Central memory CD4-positive, alpha-beta T cell (primary cell): Measurements from ENCODE around the gene CLDN10.
"Not testable (repeated sequence)": the region's sequence is repeated elsewhere in the genome, so short reads cannot be mapped to it uniquely, and the experiment has no call there.

ENCODE experiments used
- DNase-seq: peaks from one replicate; pipeline ENCODE4 v3.0.0; 2022

The CLDN10 gene

DNA sequence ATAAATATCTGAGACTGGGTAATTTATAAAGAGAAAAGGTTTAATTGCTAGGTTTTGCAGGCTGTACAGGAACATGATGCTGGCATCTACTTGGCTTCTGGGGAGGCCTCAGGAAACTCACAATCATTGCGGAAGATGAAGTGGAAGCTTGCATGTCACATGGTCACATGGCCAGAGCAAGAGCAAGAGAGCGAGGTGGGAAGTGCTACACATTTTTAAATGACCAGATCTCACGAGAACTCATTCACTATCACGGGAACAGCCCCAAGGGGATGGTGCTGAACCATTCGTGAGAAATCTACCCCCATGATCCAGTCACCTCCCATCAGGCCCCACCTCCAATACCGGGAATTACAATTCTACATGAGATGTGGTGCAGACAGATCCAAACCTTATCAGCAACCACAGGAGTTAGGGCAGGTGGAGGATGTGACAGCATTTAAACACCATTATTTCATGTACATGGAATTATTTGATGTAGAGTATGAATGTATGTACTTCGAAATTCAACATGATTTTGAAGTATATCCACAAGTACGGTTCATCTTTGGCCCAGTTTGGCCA lies 10.5 kb upstream of the CLDN10 start:
- no peak for DNase-seq

DNA sequence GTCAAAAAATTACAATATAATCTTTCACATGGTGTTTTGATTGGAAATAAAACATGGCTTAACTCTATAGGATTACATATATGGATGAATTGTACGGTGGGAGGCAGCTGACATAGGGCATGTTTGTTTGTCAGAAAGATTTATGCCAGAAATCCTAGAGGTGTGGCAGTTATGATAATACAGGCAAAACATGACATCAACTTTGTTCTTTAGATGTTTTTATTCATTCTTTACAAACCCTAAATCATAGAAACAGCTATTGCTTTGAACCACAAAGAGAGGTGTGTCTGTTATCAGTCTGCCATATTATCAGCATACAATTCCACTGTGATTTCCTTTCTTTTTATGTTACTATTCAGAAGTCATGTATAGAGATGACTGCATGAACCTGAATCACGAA lies 8.2 kb upstream of the CLDN10 start:
- DNase-seq, result no peak

- DNase-seq, result no peak
Measured at GRCh38 chr13:95546919-95547318, 5.6 kb upstream of the CLDN10 start.

DNA sequence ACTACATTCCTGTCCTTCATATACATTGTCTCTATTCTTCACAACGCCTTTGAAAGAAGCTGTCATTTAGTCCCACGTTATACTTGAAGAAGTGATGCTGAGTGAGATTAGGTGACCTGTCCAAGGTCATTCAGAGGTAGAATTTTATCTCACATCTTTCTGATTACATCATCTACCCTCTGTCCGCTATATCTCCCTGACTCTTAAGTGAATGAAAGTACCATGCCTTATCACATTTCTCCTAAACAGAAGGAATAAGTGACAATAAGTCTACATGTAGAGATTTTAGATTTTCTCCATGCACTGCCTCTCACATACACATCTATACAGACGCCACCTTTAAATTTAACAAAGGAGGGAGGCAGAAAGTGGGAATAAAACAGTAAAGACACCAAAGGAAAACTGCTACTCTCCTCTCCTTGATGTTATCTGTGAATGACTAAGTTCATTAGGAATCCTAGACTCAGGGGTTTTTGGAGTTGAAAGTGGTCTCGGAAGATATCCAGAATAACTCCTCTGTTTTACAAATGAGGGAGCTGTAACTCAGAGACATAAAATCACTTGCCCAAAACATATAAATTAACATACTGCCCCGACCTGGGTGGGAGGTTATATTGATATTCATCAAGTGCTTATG lies 4.9 kb upstream of the CLDN10 start:
- no peak for DNase-seq

- DNase-seq, result no peak
Measured at GRCh38 chr13:95552208-95552538, 347 bp upstream of the CLDN10 start.

- DNase-seq, result no peak
Measured at GRCh38 chr13:95553581-95554385, 1.3 kb downstream of the CLDN10 start.

DNA sequence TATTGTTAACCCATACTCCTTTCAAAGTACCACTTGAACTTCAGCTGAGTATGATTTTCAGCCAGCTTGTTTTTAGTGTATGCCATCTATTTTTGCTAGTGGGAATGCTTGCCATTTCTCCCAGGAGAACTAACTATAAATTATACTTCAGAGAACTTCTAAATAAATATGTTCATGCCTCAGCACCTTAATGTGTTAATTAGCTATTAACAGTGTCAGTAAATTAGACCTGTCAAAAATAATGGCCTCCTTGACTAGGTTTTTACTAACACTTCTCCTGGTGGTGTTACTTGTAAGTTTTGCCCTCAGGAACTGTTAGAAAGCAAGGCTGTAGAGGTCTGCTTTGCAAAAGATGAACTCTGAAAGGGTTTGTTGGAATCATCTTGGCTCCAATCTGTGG lies 4.5 kb downstream of the CLDN10 start:
- no peak for DNase-seq

- DNase-seq, result no peak
Measured at GRCh38 chr13:95559100-95559499, 6.6 kb downstream of the CLDN10 start.

- no peak for DNase-seq
Measured at GRCh38 chr13:95560387-95560786, 7.9 kb downstream of the CLDN10 start.

DNA sequence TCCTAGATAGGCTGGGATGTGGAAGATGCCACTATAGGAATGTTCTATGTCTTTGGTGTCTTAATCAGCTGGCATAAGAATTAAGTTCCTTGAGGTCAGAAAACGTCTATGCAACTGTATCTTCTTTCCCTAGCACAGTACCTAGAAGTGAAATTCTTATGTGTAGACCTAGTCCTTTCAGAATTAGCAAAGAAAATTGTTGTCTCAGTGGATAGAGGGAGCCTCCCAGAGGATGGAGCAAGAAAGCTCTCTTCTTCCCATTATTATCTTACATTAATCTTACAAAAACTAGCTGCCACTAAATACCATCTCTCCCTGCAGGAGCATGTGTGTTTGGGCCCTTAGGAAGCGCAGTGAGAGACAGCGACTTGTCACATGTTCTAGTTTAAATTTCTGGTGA lies 11.6 kb downstream of the CLDN10 start:
- DNase-seq, result no peak

DNA sequence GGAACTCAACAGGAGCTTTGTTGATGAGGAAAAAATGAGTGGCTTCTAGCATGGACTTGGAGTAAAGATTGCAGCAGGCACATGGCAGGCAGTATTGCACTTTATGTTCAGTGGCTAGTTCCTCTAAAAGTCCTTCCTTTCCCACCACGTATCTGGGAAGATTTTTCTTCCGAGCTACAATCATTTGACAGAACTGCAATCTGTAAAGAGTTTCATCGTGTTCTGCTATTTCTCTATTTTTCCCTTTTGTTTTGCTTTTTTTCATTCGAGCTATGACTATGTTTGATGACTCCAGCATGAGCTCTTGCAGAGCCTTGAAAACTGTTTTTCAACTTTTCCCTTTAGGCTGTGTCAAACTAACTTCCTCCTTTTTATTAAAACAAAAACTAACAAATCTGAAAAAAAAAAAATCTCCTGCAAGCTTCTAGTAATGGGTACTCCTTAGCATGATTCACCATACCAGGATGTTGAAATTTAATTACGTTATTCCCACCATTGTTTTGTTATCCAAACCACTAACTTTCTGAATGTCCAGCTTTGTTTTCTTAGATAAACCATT lies 12.3 kb downstream of the CLDN10 start:
- DNase-seq, result no peak

- DNase-seq, result not testable (repeated sequence)
Measured at GRCh38 chr13:95565758-95566157, 13.2 kb downstream of the CLDN10 start.

GRCh38 chr13:95568131-95568530 lies 15.6 kb downstream of the CLDN10 start:
- no peak for DNase-seq

DNA sequence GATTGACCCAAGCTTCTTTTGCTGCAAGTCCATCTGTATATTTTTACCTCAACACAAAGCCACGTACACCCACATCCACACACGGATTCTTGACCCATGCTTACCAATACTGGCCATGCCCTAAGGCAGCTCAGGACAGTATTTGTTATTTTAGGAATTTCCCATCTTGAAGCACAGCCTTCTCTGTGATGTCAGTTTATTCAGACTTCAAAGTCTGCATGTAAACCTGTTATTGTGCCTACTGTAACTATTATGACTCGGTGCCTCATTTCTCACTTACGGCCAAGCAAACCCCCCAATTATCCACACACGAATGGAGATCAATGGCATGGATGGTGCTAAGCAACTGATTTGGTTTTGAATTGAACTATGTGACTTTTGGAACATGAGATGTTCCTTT lies 17.5 kb downstream of the CLDN10 start:
- no peak for DNase-seq

DNA sequence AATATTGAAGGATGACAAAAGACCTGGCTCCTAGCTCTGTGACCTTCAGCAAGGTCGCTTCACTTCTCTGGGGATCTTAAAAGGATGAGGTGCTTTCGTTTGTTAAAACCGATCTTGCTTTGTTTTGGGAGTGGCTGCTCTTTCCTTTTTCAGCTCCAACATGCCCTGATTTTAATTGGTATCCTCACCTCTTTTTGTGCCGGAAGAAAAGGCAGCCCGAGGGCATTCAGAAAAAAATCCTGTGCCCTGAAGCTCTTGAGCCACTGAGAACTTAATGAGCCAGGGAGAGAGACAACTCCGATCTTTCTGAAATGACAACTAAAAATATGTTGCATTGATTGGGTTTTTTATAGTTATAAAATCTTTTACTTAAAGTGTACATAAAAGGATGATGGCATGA lies 19.4 kb downstream of the CLDN10 start:
- DNase-seq, result no peak

DNA sequence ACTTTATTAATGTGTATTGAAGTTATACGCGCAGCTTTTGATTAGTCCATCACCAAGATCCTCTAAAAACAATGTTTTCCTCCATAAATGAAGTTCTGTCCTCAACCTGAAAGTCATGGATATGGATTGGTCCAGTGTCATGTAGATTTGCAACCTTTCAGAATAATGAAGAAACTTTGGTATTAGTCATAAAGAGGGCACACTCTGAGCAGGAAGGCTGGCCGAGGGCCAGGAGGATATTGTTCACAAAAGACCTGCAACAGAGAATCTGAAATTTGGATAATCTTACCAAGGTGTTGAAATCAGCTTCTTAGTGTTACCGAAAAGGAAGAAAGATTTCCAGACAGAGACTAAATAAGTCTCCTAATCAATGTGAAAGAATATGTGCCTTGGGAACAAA lies 20.7 kb downstream of the CLDN10 start:
- DNase-seq, result no peak

- DNase-seq, result no peak
Measured at GRCh38 chr13:95579303-95579702, 26.8 kb downstream of the CLDN10 start.

GRCh38 chr13:95585867-95586266 lies 33.3 kb downstream of the CLDN10 start:
- no peak for DNase-seq

DNA sequence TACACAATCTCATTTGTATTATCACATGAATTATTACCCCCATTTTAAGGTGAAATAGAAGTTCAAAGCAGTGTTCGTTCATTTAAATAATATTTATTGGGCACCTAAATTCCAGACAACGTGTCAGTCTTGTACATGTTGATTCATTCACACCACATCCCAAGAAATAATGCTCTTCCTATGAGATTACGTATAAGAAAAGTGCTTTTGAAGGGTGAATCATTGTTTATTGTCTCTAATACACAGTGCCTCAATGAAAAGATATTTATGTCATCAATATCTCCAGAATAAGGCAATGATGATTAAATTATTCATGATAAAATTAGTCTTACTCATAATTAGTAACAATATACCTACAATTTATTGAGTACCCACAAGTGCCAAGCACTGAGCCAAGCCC lies 35.6 kb downstream of the CLDN10 start:
- no peak for DNase-seq

- no peak for DNase-seq
Measured at GRCh38 chr13:95588721-95589120, 36.2 kb downstream of the CLDN10 start.

DNA sequence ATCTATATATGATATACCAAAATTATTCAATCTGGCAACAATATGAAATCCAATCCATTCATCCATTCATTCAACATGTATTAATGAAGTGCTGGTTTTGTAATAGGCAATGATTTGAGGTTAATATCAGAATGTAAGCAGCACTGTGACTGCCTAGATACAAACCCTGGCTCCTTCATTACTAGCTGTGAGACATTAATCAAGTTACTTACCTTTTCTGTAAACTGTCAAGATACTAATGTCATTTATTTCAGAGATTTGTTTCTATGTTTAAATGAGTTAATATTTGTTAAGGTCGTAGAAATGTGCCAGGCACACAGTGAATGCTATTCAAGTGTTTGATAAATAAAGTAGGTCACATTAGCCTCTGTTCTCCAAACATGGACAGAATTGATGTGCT lies 40.9 kb downstream of the CLDN10 start:
- no peak for DNase-seq

GRCh38 chr13:95596701-95597100 lies 44.2 kb downstream of the CLDN10 start:
- DNase-seq, result no peak

GRCh38 chr13:95601216-95601615 lies 48.7 kb downstream of the CLDN10 start:
- no peak for DNase-seq

DNA sequence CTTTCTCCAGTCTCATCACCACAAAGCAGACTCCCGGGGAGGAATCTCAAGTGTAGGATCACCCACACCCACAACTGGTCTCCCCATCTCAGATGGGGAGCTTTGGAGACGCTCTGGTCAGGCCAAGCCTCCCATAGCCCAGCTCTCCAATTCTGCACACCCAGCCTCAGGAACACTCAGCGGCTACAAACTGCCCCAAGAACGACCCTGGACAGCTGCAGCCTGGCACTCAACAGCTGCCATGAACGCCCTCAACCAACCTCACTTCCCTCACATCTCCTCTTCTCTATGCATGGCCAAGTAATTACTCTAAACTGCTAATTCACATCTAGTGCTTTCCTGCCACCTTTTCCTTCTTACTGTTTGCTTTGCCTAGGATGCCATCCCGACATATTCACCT lies 49.4 kb downstream of the CLDN10 start:
- no peak for DNase-seq
